Mesothelial cell of epicardium (in vitro differentiated cells): ENCODE data around the gene EZH2. TPM values are rescaled to one million over a fixed set of nuclear protein-coding genes. Genes with fewer than 3 reads are reported as not detected.

ENCODE experiments used
- DNase-seq, 2 experiments: peaks; one replicate each; pipeline ENCODE4 v3.0.0; 2021; ENCODE audit warnings: low spot score in 2 of 2; ENCODE audit not compliant: unreplicated experiment in 2 of 2
- H3K27ac Mint-ChIP-seq: 2 replicates; pipeline ENCODE4 v1.8.0; 2021; ENCODE audit warnings: mixed read lengths
- H3K27me3 Mint-ChIP-seq: 2 replicates; pipeline ENCODE4 v1.8.0; 2021; ENCODE audit warnings: low read depth, mixed read lengths
- H3K36me3 Mint-ChIP-seq: 2 replicates; pipeline ENCODE4 v1.8.0; 2021; ENCODE audit warnings: mixed read lengths
- H3K4me1 Mint-ChIP-seq: 2 replicates; pipeline ENCODE4 v1.8.0; 2021; ENCODE audit warnings: mixed read lengths
- H3K4me3 Mint-ChIP-seq: 2 replicates; pipeline ENCODE4 v1.8.0; 2021; ENCODE audit warnings: mild to moderate bottlenecking, moderate library complexity, mixed read lengths
- H3K9me3 Mint-ChIP-seq: 2 replicates; pipeline ENCODE4 v1.8.0; 2021; ENCODE audit warnings: mixed read lengths
- CTCF ChIP-seq: fragments of 200-600 bp; sonication (generic); IDR thresholded peaks from one replicate; pipeline ENCODE4 v1.5.0; 2021; ENCODE audit warnings: antibody characterized with exemption; ENCODE audit not compliant: unreplicated experiment
- total RNA-seq: library from RNA; stranded (reverse); gene quantifications from 3 replicates; pipeline ENCODE4 v1.2.1, GENCODE V29; 2021

EZH2 gene
- total RNA-seq, 1 donor from 2014 or later, result 29.2 TPM

DNA sequence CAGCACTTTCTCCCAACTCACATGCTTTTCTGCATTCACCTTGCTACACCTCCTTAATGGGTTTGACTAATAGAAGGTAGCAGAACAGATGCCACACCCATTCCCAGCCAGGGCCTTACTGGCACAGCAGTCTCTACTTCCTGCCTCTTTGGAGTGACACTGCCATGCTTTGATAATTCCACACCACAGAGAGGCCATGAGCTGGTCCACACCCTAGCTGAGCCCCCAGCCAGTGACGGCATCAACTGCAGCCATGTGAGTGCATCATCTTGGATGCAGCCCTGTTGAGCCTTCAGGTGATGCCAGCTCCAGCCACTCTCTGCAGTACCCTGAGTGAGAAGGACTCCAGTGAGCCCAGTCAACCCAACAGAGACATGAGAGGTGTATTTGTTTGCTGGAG is 27.5 kb upstream of the EZH2 start:
- H3K9me3 Mint-ChIP-seq, result no peaks in the 10 kb centered on the region
- TF ChIP-seq CTCF, result no peak
- no peak overlapping the region for H3K4me3 Mint-ChIP-seq
- H3K27me3 Mint-ChIP-seq, result peaks cover 28% of the 10 kb centered on the region
- DNase-seq, result no peak
- no peak overlapping the region for H3K27ac Mint-ChIP-seq
- H3K4me1 Mint-ChIP-seq, result peaks cover 17% of the 10 kb centered on the region
- no peaks in the 10 kb centered on the region for H3K36me3 Mint-ChIP-seq

DNA sequence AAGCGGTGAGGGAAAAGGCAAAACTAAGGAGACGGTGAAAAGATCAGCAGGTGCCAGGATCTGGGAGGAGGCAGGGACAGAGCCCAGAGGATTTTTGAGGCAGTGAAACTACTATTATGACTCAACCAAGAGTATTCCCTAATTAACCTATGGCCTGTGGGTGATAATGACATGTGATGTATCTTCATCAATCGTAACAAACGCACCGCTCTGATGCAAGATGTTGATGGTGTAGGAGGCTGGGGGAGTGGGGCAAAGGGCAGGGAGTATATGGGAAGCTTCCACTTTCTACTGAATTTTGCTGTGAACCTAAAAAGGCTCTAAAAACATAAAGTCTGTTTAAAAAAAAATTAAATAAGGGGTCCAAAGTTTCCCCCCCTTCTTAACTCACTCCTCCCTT is 25.5 kb upstream of the EZH2 start:
- TF ChIP-seq CTCF, result no peak
- Mint-ChIP-seq H3K4me1 (peaks cover 13% of the 10 kb centered on the region), H3K27ac (no peak overlapping the region), H3K36me3 (no peaks in the 10 kb centered on the region), H3K9me3 (no peaks in the 10 kb centered on the region), H3K27me3 (peaks cover 37% of the 10 kb centered on the region), H3K4me3 (no peak overlapping the region)
- DNase-seq, result no peak

GRCh38 chr7:148906707-148907498 is 22.8 kb upstream of the EZH2 start:
- no peak for DNase-seq
- no peaks in the 10 kb centered on the region for H3K4me1 Mint-ChIP-seq
- no peak overlapping the region for H3K4me3 Mint-ChIP-seq
- peaks cover 34% of the 10 kb centered on the region for H3K27me3 Mint-ChIP-seq
- H3K36me3 Mint-ChIP-seq, result no peaks in the 10 kb centered on the region
- H3K27ac Mint-ChIP-seq, result no peak overlapping the region
- TF ChIP-seq CTCF, result no peak
- H3K9me3 Mint-ChIP-seq, result no peaks in the 10 kb centered on the region

GRCh38 chr7:148905093-148905666 is 21.1 kb upstream of the EZH2 start:
- no peak overlapping the region for H3K4me3 Mint-ChIP-seq
- no peak for DNase-seq
- H3K27me3 Mint-ChIP-seq, result peaks cover 32% of the 10 kb centered on the region
- H3K36me3 Mint-ChIP-seq, result no peaks in the 10 kb centered on the region
- no peaks in the 10 kb centered on the region for H3K4me1 Mint-ChIP-seq
- no peaks in the 10 kb centered on the region for H3K9me3 Mint-ChIP-seq
- no peak for TF ChIP-seq CTCF
- no peak overlapping the region for H3K27ac Mint-ChIP-seq

GRCh38 chr7:148903504-148903903 is 19.4 kb upstream of the EZH2 start:
- H3K27ac Mint-ChIP-seq, result no peak overlapping the region
- no peak for TF ChIP-seq CTCF
- peaks cover 3% of the 10 kb centered on the region for H3K4me1 Mint-ChIP-seq
- no peak for DNase-seq
- H3K9me3 Mint-ChIP-seq, result no peaks in the 10 kb centered on the region
- no peaks in the 10 kb centered on the region for H3K36me3 Mint-ChIP-seq
- peaks cover 20% of the 10 kb centered on the region for H3K27me3 Mint-ChIP-seq
- H3K4me3 Mint-ChIP-seq, result no peak overlapping the region
